ENCODE data around the gene MIB1. TPM values are rescaled to one million over a fixed set of nuclear protein-coding genes. Genes with fewer than 3 reads are reported as not detected.
"Not testable (repeated sequence)": the region's sequence is repeated elsewhere in the genome, so short reads cannot be mapped to it uniquely, and the experiment has no call there.

MIB1 gene
- total RNA-seq, 1 donor, result 71.2 TPM

DNA sequence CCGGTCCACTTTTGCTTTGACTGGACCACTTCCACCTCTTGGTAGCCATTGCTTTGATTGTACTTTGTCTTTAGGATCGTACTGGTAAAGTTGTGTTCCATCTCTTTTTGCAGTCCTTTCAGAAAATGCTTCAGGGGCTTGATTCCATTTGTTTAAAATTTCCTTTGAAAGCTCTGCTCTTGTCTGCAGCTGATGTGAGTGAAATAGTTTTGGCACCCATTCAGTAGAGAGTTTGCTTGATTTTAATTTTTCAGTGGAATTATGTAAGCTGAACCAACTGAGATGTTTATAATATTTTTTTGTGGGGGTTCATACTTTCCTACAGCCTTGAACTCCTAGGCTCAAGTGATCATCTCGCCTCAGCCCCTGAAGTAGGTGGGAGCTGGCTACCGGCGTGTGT is 7.6 kb upstream of the MIB1 start:
- no peak overlapping the region for H3K4me3 ChIP-seq (ENCODE audit: low read depth, low read length)
- TF ChIP-seq, protein P1, sequence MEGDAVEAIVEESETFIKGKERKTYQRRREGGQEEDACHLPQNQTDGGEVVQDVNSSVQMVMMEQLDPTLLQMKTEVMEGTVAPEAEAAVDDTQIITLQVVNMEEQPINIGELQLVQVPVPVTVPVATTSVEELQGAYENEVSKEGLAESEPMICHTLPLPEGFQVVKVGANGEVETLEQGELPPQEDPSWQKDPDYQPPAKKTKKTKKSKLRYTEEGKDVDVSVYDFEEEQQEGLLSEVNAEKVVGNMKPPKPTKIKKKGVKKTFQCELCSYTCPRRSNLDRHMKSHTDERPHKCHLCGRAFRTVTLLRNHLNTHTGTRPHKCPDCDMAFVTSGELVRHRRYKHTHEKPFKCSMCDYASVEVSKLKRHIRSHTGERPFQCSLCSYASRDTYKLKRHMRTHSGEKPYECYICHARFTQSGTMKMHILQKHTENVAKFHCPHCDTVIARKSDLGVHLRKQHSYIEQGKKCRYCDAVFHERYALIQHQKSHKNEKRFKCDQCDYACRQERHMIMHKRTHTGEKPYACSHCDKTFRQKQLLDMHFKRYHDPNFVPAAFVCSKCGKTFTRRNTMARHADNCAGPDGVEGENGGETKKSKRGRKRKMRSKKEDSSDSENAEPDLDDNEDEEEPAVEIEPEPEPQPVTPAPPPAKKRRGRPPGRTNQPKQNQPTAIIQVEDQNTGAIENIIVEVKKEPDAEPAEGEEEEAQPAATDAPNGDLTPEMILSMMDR (IDR thresholded peaks at IDR 0.05; ENCODE audit: insufficient read depth, low read depth, low read length), result no peak
- DNase-seq (ENCODE audit: low read depth), result no peak

DNA sequence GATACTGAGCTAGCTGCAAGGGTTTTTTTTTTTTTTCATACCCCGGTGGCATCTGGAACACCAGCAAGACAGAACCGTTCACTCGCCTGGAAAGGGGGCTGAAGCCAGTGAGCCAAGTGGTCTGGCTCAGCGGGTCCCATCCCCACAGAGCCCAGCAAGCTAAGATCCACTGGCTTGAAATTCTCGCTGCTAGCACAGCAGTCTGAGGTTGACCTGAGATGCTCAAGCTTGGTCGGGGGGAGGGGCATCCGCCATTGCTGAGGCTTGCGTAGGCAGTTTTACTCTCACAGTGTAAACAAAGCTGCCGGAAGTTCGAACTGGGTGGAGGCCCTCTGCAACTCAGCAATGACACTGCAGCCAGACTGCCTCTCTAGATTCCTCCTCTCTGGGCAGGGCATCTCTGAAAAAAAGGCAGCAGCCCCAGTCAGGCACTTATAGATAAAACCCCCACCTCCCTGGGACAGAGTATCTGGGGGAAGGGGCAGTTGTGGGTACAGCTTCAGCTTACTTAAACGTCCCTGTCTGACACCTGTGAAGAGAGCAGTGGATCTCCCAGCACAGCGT is 5.1 kb upstream of the MIB1 start:
- no peak overlapping the region for H3K4me3 ChIP-seq (ENCODE audit: low read depth, low read length)
- peak; percentile 84 for DNase-seq (ENCODE audit: low read depth)

DNA sequence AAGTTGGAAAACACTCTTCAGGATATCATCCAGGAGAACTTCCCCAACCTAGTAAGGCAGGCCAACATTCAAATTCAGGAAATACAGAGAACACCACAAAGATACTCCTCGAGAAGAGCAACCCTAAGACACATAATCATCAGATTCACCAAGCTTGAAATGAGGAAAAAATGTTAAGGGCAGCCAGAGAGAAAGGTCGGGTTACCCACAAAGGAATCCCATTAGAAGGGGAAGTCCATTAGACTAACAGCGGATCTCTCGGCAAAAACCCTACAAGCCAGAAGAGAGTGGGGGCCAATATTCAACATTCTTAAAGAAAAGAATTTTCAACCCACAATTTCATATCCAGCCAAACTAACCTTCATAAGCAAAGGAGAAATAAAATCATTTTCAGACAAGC is 3.7 kb upstream of the MIB1 start:
- DNase-seq (ENCODE audit: low read depth); H3K4me3 ChIP-seq (ENCODE audit: low read depth, low read length): not testable (repeated sequence)

More for the DNA sequence above, 5.1 kb upstream of the MIB1 start:
- TF ChIP-seq, protein P1 (IDR thresholded peaks at IDR 0.05; ENCODE audit: insufficient read depth, low read depth, low read length), result no peak

DNA sequence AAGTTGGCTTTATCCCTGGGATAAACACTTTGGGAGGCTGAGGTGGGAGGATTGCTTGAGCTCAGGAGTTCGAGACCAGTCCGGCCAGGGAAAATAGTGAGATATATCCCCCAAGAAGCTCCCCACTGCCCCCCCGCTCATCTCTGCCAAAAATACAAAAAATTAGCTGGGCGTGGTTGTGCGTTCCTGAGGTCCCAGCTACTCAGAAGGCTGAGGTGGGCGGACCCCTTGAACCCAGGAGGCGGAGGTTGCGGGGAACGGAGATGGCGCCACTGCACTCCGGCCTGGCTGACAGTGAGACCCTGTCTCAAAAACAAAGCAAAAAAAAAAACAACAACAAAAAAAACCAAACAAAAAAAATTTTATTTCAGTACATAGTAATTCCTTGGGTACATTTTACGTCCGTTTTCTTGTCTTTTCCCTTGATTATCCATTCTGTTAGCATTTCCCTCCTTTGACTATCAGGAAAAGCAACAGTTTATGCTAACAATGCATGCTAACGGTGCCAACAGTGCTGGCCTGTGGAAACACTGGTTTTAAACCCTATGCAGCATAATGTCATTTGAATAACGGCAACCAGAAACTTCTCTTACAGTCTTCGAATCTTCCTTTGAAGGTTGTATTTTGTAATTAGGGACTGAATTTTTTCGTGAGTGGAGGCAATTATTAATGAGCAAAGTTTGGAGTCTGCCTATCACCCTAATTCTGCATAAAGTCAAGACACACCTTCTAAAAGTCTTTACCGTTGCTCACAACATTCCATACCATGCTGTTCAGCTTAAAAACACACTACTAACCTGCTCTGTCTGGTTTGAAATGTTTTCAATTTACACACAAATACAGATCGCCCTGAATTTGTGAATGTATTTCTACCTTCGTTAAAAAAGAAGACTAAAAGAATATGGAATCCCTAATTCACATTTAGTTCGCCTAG is 721 bp upstream of the MIB1 start:
- TF ChIP-seq, protein P1 (IDR thresholded peaks at IDR 0.05; ENCODE audit: insufficient read depth, low read depth, low read length), result no peak
- H3K4me3 ChIP-seq (ENCODE audit: low read depth, low read length), result peak overlapping the region; percentile 91
- peak; percentile 8 for DNase-seq (ENCODE audit: low read depth)

DNA sequence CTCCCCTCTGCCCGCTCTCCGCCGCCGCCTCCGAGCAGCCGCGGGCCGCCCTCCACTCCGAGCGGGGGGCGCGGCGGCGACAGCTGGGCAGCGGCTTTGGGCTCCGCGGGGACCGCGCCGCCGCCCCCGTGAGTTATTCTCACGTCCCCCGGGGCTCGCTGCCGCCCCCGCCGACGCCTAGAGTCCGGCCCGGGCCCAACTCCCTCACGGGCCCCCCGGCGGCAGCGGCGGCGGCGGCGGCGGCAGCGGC is 645 bp downstream of the MIB1 start:
- H3K4me3 ChIP-seq (ENCODE audit: low read depth, low read length), result peak overlapping the region; percentile 91
- no peak for DNase-seq (ENCODE audit: low read depth)
- TF ChIP-seq, protein P1 (IDR thresholded peaks at IDR 0.05; ENCODE audit: insufficient read depth, low read depth, low read length), result no peak

DNA sequence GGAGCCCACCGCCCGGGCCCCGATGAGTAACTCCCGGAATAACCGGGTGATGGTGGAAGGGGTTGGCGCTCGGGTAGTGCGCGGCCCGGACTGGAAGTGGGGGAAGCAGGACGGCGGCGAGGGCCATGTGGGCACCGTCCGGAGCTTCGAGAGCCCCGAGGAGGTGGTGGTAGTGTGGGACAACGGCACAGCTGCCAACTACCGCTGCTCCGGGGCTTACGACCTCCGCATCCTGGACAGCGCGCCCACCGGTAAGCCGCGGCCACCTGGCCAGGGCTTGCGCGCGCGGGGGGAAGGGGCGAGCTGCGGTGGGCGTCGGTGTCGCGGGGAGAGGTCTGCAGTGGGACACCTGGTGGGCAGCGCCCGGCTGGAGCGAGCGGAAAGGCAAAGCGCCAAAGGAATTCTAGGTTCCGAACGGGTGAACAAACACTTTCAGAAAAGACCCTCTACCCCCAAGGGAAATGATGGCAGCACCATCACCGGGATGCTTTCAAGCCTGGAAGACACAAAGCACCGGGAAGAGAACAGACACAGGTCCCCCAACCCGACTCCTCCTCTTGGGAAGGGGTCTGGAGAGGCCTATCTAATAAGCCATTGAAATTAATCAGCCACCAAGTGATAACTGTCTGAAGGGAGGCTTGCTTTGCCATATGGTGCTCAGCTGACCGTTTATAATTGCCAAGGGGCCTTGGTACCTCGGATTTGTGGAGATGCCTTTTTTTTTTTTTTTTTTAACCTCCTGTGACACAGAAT is 1.1 kb downstream of the MIB1 start:
- TF ChIP-seq, protein P1 (IDR thresholded peaks at IDR 0.05; ENCODE audit: insufficient read depth, low read depth, low read length), result peak; percentile 10
- peak; percentile 21 for DNase-seq (ENCODE audit: low read depth)
- H3K4me3 ChIP-seq (ENCODE audit: low read depth, low read length), result peak overlapping the region; percentile 91

DNA sequence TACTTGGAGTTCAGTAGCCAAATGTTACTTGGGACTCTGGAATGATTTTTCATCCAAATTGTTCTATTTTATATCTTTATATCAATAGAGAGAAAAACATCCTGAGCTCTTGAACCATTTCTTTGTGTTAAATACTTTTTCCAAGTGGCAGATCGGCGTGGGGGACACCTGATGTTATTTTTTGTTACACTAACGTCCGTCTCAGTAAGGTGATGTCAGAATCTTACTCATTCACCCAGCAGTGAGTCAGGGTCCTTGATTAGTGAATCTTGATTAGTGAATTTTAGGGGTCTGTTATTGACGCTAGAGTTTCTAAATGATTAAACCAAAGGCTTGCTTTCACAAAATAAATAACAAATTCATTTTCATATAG is 1.7 kb downstream of the MIB1 start:
- H3K4me3 ChIP-seq (ENCODE audit: low read depth, low read length), result peak overlapping the region; percentile 91
- TF ChIP-seq, protein P1 (IDR thresholded peaks at IDR 0.05; ENCODE audit: insufficient read depth, low read depth, low read length), result no peak
- DNase-seq (ENCODE audit: low read depth), result peak; percentile 8
